GM06990 (cell line): ENCODE measurements around the gene SMARCAD1.

ENCODE experiments used
- DNase-seq: peaks from one replicate; pipeline ENCODE4 v3.0.0-alpha.2; 2011; ENCODE audit not compliant: insufficient read length; ENCODE audit errors: extremely low read depth
- H3K27me3 ChIP-seq: replicated peaks from 2 replicates; pipeline ENCODE4 v1.6.0; 2011; ENCODE audit warnings: low read length; ENCODE audit not compliant: control insufficient read depth, insufficient read depth
- H3K36me3 ChIP-seq: 2 replicates; pipeline ENCODE4 v1.5.1; 2011; ENCODE audit warnings: low read length; ENCODE audit not compliant: control insufficient read depth, insufficient read depth
- H3K4me3 ChIP-seq: replicated peaks from 2 replicates; pipeline ENCODE4 v1.5.1; 2011; ENCODE audit warnings: low read depth, mild to moderate bottlenecking, control low read depth, low read length
- CTCF ChIP-seq: IDR thresholded peaks from 2 replicates; pipeline ENCODE4 v1.5.1; 2011; ENCODE audit warnings: low read length, control low read depth, mild to moderate bottlenecking, inconsistent platforms; ENCODE audit not compliant: insufficient read depth, poor library complexity, severe bottlenecking

SMARCAD1 gene

GRCh38 chr4:94232519-94232918 lies 24.9 kb downstream of the SMARCAD1 start:
- no peak for DNase-seq
- H3K36me3 ChIP-seq, result no peaks in the 10 kb centered on the region; the same call in 1 of the 2 replicates
- no peak for TF ChIP-seq CTCF
- no peak overlapping the region for H3K4me3 ChIP-seq
- no peaks in the 10 kb centered on the region for H3K27me3 ChIP-seq

- Histone ChIP-seq H3K36me3 (no peaks in the 10 kb centered on the region; the same call in 1 of the 2 replicates), H3K4me3 (no peak overlapping the region), H3K27me3 (no peaks in the 10 kb centered on the region)
- no peak for DNase-seq
- TF ChIP-seq CTCF, result no peak
These were observed 28.2 kb downstream of the SMARCAD1 start for GRCh38 chr4:94235825-94236224.

GRCh38 chr4:94237271-94237670 lies 29.6 kb downstream of the SMARCAD1 start:
- no peak for TF ChIP-seq CTCF
- no peak overlapping the region for H3K4me3 ChIP-seq
- H3K27me3 ChIP-seq, result no peaks in the 10 kb centered on the region
- DNase-seq, result no peak
- H3K36me3 ChIP-seq, result peaks cover 4% of the 10 kb centered on the region

- Histone ChIP-seq H3K27me3 (no peaks in the 10 kb centered on the region), H3K4me3 (no peak overlapping the region), H3K36me3 (peaks cover 5% of the 10 kb centered on the region)
- no peak for DNase-seq
- TF ChIP-seq CTCF, result no peak
These were observed 30.5 kb downstream of the SMARCAD1 start for GRCh38 chr4:94238160-94238559.

GRCh38 chr4:94240384-94240783 lies 32.7 kb downstream of the SMARCAD1 start:
- H3K4me3 ChIP-seq, result no peak overlapping the region

More at GRCh38 chr4:94240384-94240783, 32.7 kb downstream of the SMARCAD1 start:
- H3K27me3 ChIP-seq, result no peaks in the 10 kb centered on the region
- peaks cover 6% of the 10 kb centered on the region for H3K36me3 ChIP-seq
- no peak for TF ChIP-seq CTCF
- no peak for DNase-seq
